ENCODE results near the gene USF1. TPM values are rescaled to one million over a fixed set of nuclear protein-coding genes. Genes with fewer than 3 reads are reported as not detected.

USF1 gene
- total RNA-seq, 6 donors from 2014 or later, result 78.2 to 151 (median 84.2) TPM

DNA sequence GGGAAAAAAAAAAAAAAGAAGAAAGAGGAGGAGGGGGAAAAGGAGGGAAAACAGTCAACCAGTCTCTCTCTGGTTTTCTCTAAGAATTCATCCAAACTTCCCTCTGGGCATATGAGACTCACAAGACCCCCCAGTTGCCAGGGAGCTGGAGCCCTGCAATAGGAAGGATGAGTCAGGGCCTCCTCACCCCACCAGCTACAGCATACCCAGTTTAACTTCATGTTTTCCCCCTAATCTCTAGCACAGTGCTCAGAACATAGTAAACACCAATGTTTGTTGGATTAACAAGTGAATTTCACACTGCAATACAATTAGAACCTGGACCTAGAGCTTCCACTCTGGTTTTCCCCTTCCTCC, 32.7 kb downstream of the USF1 start:
- Histone ChIP-seq H3K27me3 (no peaks in the 10 kb centered on the region), H3K4me3 (peak overlapping the region in 3 of 4 donors; percentile 20 to 40 (median 22)), H3K4me1 (peaks cover 72 to 94% (median 74%) of the 10 kb centered on the region in 4 donors), H3K36me3 (peaks cover 0 to 2% (median 0%) of the 10 kb centered on the region in 4 donors), H3K9me3 (no peaks in the 10 kb centered on the region), H3K27ac (peak overlapping the region; percentile 91 to 96 (median 92))
- ATAC-seq (ENCODE audit: low FRiP score in 2 of 2) (peak in 1 of 2 donors; percentile 61), DNase-seq (peak in 1 of 2 donors; percentile 69)
- TF ChIP-seq, protein P1, sequence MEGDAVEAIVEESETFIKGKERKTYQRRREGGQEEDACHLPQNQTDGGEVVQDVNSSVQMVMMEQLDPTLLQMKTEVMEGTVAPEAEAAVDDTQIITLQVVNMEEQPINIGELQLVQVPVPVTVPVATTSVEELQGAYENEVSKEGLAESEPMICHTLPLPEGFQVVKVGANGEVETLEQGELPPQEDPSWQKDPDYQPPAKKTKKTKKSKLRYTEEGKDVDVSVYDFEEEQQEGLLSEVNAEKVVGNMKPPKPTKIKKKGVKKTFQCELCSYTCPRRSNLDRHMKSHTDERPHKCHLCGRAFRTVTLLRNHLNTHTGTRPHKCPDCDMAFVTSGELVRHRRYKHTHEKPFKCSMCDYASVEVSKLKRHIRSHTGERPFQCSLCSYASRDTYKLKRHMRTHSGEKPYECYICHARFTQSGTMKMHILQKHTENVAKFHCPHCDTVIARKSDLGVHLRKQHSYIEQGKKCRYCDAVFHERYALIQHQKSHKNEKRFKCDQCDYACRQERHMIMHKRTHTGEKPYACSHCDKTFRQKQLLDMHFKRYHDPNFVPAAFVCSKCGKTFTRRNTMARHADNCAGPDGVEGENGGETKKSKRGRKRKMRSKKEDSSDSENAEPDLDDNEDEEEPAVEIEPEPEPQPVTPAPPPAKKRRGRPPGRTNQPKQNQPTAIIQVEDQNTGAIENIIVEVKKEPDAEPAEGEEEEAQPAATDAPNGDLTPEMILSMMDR (IDR thresholded peaks at IDR 0.05), result no peak
- TF ChIP-seq POLR2AphosphoS5 (IDR thresholded peaks at IDR 0.05), result no peak
- TF ChIP-seq EP300 (IDR thresholded peaks at IDR 0.05), result no peak
- TF ChIP-seq POLR2A (IDR thresholded peaks at IDR 0.05), result no peak

DNA sequence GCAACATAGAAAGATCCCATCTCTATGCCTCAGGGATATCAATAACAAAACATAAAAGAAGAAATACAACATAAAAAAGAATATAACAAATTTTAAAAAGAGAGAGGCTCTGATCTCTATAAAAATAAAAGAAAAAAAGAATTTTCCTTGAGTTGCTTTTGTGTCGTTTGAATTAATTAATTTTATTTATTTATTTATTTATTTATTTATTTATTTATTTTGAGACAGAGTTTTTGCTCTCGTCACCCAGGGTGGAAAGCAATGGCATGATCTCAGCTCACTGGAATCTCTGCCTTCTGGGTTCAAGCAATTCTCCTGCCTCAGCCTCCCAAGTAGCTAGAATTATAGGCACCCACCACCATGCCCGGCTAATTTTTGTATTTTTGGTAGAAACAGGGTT, 33.4 kb downstream of the USF1 start:
- Histone ChIP-seq H3K9me3 (no peaks in the 10 kb centered on the region), H3K4me1 (peaks cover 69 to 94% (median 71%) of the 10 kb centered on the region in 4 donors), H3K4me3 (no peak overlapping the region), H3K36me3 (peaks cover 0 to 6% (median 0%) of the 10 kb centered on the region in 4 donors), H3K27me3 (no peaks in the 10 kb centered on the region), H3K27ac (peak overlapping the region; percentile 91 to 96 (median 92))
- ATAC-seq (ENCODE audit: low FRiP score in 2 of 2) (no peak), DNase-seq (no peak)
- TF ChIP-seq EP300 (IDR thresholded peaks at IDR 0.05) (no peak), POLR2A (IDR thresholded peaks at IDR 0.05) (no peak), POLR2AphosphoS5 (IDR thresholded peaks at IDR 0.05) (no peak)
- TF ChIP-seq, protein P1 (IDR thresholded peaks at IDR 0.05), result no peak
- 78 to 89% methylated on average over 3 of the region's 3 CpGs for WGBS, 2 donors

DNA sequence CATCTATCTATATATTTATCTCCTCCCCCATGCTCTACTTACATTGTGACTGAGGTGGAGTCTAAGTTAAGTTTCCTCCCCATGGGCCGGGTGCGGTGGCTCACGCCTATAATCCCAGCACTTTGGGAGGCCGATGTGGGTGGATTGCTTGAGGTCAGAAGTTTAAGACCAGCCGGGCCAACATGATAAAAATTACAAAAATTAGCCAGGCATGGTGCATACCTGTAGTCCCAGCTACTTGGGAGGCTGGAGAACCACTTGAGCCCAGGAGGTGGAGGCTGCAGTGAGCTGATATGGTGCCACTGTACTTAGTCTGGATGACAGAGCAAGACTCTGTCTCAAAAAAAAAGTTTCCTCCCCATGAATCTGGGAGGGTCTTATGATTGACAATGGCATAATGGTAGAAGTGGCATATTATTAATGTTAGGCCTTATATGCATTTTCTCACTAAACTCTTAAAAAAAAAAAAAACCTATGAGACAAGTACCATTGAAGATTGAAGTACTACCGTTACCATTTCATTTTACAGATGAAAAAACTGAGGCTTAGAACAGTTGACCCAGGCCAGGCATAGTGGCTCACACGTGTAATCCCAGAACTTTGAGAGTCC, 36.1 kb downstream of the USF1 start:
- H3K27ac ChIP-seq, result peak overlapping the region; percentile 7 to 65 (median 44)
- TF ChIP-seq POLR2A (IDR thresholded peaks at IDR 0.05), result no peak
- no peaks in the 10 kb centered on the region for H3K9me3 ChIP-seq
- H3K36me3 ChIP-seq, result peaks cover 0 to 6% (median 0%) of the 10 kb centered on the region in 4 donors
- no peak overlapping the region for H3K4me3 ChIP-seq
- H3K27me3 ChIP-seq, result no peaks in the 10 kb centered on the region
- ATAC-seq (ENCODE audit: low FRiP score in 2 of 2) (no peak), DNase-seq (no peak)
- peaks cover 51 to 83% (median 60%) of the 10 kb centered on the region in 4 donors for H3K4me1 ChIP-seq
- WGBS, 2 donors, result 64 to 94% methylated on average over 7 of the region's 7 CpGs

DNA sequence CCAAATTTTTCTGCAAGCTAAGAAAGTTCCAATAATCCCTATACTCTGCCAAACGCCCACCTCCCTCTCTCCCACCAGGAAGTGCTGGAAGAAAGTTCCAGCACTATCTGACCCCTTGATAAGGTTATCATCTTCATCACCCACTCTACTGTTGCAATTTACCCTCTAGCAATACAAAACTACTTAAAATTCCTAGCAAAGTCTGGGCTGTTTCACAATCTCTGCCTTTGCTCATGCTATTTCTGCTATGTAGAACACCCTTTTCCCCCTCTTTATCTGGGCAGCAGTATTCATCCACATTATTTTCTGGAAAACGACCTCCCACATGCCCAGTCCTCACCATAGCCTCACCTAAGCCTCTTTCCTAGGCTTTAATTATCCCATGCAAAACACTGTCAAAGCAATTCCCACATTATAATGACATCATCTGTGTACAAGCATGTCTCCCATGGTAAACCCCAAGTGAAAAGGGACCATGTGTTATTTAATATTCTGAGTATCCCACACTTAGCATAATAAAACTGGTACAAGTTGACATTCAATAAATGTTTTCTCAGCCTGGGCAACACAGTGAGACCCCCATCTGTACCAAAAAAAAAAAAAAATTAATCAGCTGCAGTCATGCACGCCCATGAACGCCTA, 36.8 kb downstream of the USF1 start:
- DNase-seq (no peak), ATAC-seq (ENCODE audit: low FRiP score in 2 of 2) (no peak)
- peaks cover 44 to 78% (median 53%) of the 10 kb centered on the region in 4 donors for H3K4me1 ChIP-seq
- H3K9me3 ChIP-seq, result no peaks in the 10 kb centered on the region
- 67 to 70% methylated on average over 4 of the region's 4 CpGs for WGBS, 2 donors
- H3K27ac ChIP-seq, result peak overlapping the region; percentile 7 to 65 (median 37)
- H3K27me3 ChIP-seq, result no peaks in the 10 kb centered on the region
- H3K4me3 ChIP-seq, result no peak overlapping the region
- peaks cover 0 to 6% (median 0%) of the 10 kb centered on the region in 4 donors for H3K36me3 ChIP-seq
- TF ChIP-seq POLR2AphosphoS5 (IDR thresholded peaks at IDR 0.05) (peak in 1 of 2 donors; percentile 27), POLR2A (IDR thresholded peaks at IDR 0.05) (no peak), EP300 (IDR thresholded peaks at IDR 0.05) (peak in 2 of 4 donors; percentile 2 to 5)
- TF ChIP-seq, protein P1 (IDR thresholded peaks at IDR 0.05), result no peak

DNA sequence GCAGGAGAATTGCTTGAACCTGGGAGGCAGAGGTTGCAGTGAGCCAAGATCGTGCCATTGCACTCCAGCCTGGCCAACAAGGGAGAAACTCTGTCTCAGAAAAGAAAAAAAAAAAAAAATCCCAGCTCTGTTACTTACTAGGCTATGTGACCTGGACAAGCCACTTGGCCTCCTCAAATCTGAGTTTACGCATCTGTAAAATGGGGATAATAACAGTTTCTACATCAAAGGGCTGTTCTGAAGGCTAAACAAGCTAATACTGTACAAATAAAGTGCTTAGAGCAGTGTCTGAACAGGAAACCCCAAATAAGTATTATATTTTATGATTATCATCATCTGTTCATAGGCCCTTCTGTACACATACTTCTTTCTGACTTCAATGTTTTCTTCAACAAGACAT, 38.4 kb downstream of the USF1 start:
- no peak overlapping the region for H3K4me3 ChIP-seq
- H3K36me3 ChIP-seq, result peaks cover 0 to 6% (median 0%) of the 10 kb centered on the region in 4 donors
- 93 to 97% methylated on average over 2 of the region's 2 CpGs for WGBS, 2 donors
- H3K9me3 ChIP-seq, result no peaks in the 10 kb centered on the region
- ATAC-seq (ENCODE audit: low FRiP score in 2 of 2), result no peak
- DNase-seq, result no peak
- peaks cover 27 to 72% (median 40%) of the 10 kb centered on the region in 4 donors for H3K4me1 ChIP-seq
- peak overlapping the region in 1 of 4 donors; percentile 27 for H3K27ac ChIP-seq
- H3K27me3 ChIP-seq, result no peaks in the 10 kb centered on the region
- no peak for TF ChIP-seq POLR2A (IDR thresholded peaks at IDR 0.05)
- no peak for TF ChIP-seq EP300 (IDR thresholded peaks at IDR 0.05)
- TF ChIP-seq, protein P1 (IDR thresholded peaks at IDR 0.05), result no peak
- no peak for TF ChIP-seq POLR2AphosphoS5 (IDR thresholded peaks at IDR 0.05)
